HL-60 (cell line): ENCODE results near the gene TJP2.

ENCODE experiments used
- DNase-seq, 2 experiments: peaks; one replicate each; pipeline ENCODE4 v3.0.0-alpha.2; 2010 to 2020; ENCODE audit warnings: low read depth in 1 of 2, low spot score in 1 of 2
- H3K27ac ChIP-seq: fragments of 250-450 bp; sonication (Bioruptor Pico); replicated peaks from 2 replicates; pipeline ENCODE4 v1.5.1; 2020; ENCODE audit warnings: mild to moderate bottlenecking, moderate library complexity
- H3K27me3 ChIP-seq: fragments of 250-450 bp; sonication (Bioruptor Pico); 2 replicates; pipeline ENCODE4 v1.5.1; 2021; ENCODE audit warnings: mild to moderate bottlenecking, moderate library complexity; ENCODE audit not compliant: insufficient read depth, poor library complexity, severe bottlenecking
- H3K4me3 ChIP-seq: replicated peaks from 2 replicates; pipeline ENCODE4 v1.5.1; 2011; ENCODE audit warnings: mild to moderate bottlenecking, control low read depth, low read length; ENCODE audit not compliant: insufficient read depth
- GABPA ChIP-seq: IDR thresholded peaks from 2 replicates; pipeline ENCODE4 v1.6.1; 2012; ENCODE audit warnings: low read depth
- POLR2AphosphoS5 ChIP-seq: IDR thresholded peaks from 2 replicates; pipeline ENCODE4 v1.6.1; 2012; ENCODE audit warnings: low read depth
- SPI1 ChIP-seq: IDR thresholded peaks from 2 replicates; pipeline ENCODE4 v1.6.1; 2012; ENCODE audit warnings: low read depth, mild to moderate bottlenecking, borderline replicate concordance
- TF ChIP-seq, protein P1 (sequence below): IDR thresholded peaks from one replicate; pipeline ENCODE4 v1.5.1; 2011; ENCODE audit warnings: low read length, control low read depth, inconsistent platforms; ENCODE audit not compliant: insufficient read depth
- TF ChIP-seq, protein P2 (sequence below): IDR thresholded peaks from 2 replicates; pipeline ENCODE4 v1.6.1; 2012; ENCODE audit warnings: low read depth; ENCODE audit not compliant: insufficient replicate concordance

The TJP2 gene

DNA sequence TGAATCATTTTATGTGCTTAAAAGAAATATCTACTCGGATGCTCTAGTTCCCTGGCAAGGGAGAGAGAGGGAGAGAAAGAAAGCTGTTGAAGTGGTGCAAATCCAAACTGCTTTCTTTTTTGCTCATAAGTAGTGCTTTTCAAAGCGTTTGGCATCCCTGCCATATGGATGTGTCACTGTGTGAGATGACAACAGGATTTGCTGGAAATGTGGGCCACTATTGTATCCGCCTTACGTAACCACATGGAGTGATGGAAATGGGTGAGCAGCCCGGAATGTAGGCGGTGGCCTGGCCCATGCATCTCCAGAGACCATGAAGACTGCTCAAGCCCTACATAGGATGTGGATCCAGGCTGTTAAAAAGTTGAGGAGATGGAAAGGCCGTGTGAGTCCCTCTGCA lies 30.8 kb downstream of the TJP2 start:
- no peak for DNase-seq
- Histone ChIP-seq H3K27ac (no peak overlapping the region), H3K27me3 (no peaks in the 10 kb centered on the region), H3K4me3 (no peak overlapping the region)
- TF ChIP-seq, protein P1, sequence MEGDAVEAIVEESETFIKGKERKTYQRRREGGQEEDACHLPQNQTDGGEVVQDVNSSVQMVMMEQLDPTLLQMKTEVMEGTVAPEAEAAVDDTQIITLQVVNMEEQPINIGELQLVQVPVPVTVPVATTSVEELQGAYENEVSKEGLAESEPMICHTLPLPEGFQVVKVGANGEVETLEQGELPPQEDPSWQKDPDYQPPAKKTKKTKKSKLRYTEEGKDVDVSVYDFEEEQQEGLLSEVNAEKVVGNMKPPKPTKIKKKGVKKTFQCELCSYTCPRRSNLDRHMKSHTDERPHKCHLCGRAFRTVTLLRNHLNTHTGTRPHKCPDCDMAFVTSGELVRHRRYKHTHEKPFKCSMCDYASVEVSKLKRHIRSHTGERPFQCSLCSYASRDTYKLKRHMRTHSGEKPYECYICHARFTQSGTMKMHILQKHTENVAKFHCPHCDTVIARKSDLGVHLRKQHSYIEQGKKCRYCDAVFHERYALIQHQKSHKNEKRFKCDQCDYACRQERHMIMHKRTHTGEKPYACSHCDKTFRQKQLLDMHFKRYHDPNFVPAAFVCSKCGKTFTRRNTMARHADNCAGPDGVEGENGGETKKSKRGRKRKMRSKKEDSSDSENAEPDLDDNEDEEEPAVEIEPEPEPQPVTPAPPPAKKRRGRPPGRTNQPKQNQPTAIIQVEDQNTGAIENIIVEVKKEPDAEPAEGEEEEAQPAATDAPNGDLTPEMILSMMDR = no peak
- no peak for TF ChIP-seq SPI1
- no peak for TF ChIP-seq POLR2AphosphoS5
- TF ChIP-seq GABPA = no peak
- TF ChIP-seq, protein P2, sequence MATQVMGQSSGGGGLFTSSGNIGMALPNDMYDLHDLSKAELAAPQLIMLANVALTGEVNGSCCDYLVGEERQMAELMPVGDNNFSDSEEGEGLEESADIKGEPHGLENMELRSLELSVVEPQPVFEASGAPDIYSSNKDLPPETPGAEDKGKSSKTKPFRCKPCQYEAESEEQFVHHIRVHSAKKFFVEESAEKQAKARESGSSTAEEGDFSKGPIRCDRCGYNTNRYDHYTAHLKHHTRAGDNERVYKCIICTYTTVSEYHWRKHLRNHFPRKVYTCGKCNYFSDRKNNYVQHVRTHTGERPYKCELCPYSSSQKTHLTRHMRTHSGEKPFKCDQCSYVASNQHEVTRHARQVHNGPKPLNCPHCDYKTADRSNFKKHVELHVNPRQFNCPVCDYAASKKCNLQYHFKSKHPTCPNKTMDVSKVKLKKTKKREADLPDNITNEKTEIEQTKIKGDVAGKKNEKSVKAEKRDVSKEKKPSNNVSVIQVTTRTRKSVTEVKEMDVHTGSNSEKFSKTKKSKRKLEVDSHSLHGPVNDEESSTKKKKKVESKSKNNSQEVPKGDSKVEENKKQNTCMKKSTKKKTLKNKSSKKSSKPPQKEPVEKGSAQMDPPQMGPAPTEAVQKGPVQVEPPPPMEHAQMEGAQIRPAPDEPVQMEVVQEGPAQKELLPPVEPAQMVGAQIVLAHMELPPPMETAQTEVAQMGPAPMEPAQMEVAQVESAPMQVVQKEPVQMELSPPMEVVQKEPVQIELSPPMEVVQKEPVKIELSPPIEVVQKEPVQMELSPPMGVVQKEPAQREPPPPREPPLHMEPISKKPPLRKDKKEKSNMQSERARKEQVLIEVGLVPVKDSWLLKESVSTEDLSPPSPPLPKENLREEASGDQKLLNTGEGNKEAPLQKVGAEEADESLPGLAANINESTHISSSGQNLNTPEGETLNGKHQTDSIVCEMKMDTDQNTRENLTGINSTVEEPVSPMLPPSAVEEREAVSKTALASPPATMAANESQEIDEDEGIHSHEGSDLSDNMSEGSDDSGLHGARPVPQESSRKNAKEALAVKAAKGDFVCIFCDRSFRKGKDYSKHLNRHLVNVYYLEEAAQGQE = no peak

DNA sequence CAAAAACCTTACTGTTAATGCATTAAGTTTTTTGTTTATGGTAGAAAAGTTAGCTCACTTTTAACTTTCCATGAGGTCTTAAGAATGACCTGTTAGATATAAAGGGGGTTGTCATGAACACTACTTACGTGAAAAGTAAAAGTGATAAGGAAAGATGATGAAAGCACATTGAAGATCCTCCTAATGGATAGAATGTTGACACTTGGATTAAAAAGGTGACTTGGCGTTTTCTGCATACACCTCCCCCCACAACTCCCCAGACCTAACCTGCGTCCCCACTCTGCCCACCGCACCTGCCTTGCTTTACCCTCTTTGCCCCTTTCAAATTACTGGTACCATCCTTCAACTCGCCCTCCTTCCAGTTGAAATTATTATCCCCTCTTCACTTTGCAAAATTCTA lies 32.0 kb downstream of the TJP2 start:
- DNase-seq = no peak
- H3K27ac ChIP-seq = no peak overlapping the region
- TF ChIP-seq, protein P2 = no peak
- TF ChIP-seq, protein P1 = no peak
- TF ChIP-seq POLR2AphosphoS5 = no peak
- no peak for TF ChIP-seq GABPA
- no peak for TF ChIP-seq SPI1

DNA sequence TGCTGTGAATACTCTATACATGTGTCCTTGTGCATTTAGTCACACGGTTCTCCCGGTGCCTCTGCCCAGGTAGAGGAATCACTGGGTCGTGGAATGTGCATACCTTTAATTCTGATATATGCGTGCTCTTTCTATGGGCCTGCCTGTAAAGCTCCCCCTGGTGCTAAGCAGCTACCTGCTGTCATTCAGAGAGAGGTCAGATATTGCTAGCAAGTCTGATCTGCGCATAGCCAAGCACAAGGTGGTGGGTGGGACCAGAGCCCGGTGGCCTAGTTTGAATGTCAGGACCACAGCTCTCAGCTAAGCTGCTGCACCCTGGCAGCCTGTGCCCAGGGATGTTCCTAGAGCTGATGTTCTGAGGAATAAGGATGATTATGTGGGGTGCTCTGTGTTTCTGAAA lies 33.4 kb downstream of the TJP2 start:
- H3K27me3 ChIP-seq = no peaks in the 10 kb centered on the region
- TF ChIP-seq, protein P1 = no peak
- H3K27ac ChIP-seq = no peak overlapping the region
- H3K4me3 ChIP-seq = no peak overlapping the region
- no peak for DNase-seq

More for the DNA sequence above, 32.0 kb downstream of the TJP2 start:
- no peaks in the 10 kb centered on the region for H3K27me3 ChIP-seq
- H3K4me3 ChIP-seq = no peak overlapping the region

DNA sequence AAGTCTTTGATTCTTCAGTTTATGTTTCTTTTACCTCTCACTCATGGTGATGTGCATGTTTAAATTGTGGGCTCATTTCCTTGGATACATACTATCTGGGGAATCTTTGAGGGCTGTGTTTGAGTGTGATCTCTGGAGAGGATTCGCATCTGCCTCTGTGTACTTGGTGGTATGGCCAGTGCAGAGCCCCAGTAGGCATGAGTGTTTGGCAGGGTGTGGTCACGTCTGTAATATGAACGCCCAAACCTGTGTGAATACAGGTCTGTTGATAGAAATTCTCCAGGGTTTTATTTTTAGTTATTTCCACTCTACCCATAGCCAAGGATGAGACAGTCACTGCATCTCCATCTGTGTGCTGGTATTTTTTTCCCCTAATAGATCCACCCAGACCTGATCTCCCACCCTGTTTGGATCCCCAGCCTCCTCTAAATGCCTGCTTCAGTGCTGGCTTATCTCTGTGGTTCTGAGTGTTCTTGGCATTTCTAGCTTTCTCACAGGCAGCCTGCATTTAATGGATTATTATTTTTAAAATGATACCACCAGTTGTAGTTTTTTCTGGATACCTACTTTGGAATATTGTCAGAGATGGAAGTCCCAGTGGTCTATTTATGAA lies 37.5 kb downstream of the TJP2 start:
- no peak overlapping the region for H3K4me3 ChIP-seq
- TF ChIP-seq SPI1 = no peak
- TF ChIP-seq GABPA = no peak
- TF ChIP-seq, protein P2 = no peak
- no peak for TF ChIP-seq POLR2AphosphoS5
- TF ChIP-seq, protein P1 = no peak

More for the DNA sequence above, 37.5 kb downstream of the TJP2 start:
- DNase-seq = no peak
- H3K27me3 ChIP-seq = no peaks in the 10 kb centered on the region
- no peak overlapping the region for H3K27ac ChIP-seq
